MCF 10A (cell line): ENCODE measurements around the gene HELQ. TPM values are rescaled to one million over a fixed set of nuclear protein-coding genes. Genes with fewer than 3 reads are reported as not detected.
A peak's percentile ranks its signal among the peaks of the same experiment; 100 is the strongest.

ENCODE experiments used
- BruUV-seq: library from RNA; stranded (reverse); fragments of 400-500 nt; replicated peaks from 2 replicates; lab custom pipeline; 2021; lab: Mats Ljungman, UMichigan
- CTCF ChIA-PET: fragments of 300-600 bp; sonication (Branson Sonifier 250); formaldehyde crosslinking; extraction: SDS; loops from one replicate; lab custom pipeline; 2021; ENCODE audit warnings: antibody characterized with exemption, inconsistent platforms; lab: Yijun Ruan, JAX
- POLR2A ChIA-PET: fragments of 300-600, 350-650 bp; sonication (Branson Sonifier 250); formaldehyde crosslinking; extraction: SDS; loops from one replicate; lab custom pipeline; 2020; ENCODE audit warnings: antibody characterized with exemption, inconsistent platforms; lab: Yijun Ruan, JAX
- DNase-seq: peaks from one replicate; pipeline ENCODE4 v3.0.0-alpha.2; 2018; ENCODE audit not compliant: unreplicated experiment
- H3K27ac Mint-ChIP-seq: one replicate; pipeline ENCODE4 v1.8.0; 2022; ENCODE audit warnings: mild to moderate bottlenecking, low read depth, mixed read lengths; ENCODE audit not compliant: unreplicated experiment
- H3K27me3 Mint-ChIP-seq: one replicate; pipeline ENCODE4 v1.8.0; 2022; ENCODE audit warnings: mixed read lengths; ENCODE audit not compliant: insufficient read depth, unreplicated experiment
- H3K36me3 Mint-ChIP-seq: one replicate; pipeline ENCODE4 v1.8.0; 2022; ENCODE audit warnings: mild to moderate bottlenecking, moderate library complexity, mixed read lengths; ENCODE audit not compliant: insufficient read depth, unreplicated experiment
- H3K4me1 Mint-ChIP-seq: one replicate; pipeline ENCODE4 v1.8.0; 2022; ENCODE audit warnings: mixed read lengths; ENCODE audit not compliant: insufficient read depth, unreplicated experiment
- H3K4me3 Mint-ChIP-seq: one replicate; pipeline ENCODE4 v1.8.0; 2022; ENCODE audit warnings: mild to moderate bottlenecking, moderate library complexity, mixed read lengths; ENCODE audit not compliant: unreplicated experiment
- H3K9me3 Mint-ChIP-seq: one replicate; pipeline ENCODE4 v1.8.0; 2022; ENCODE audit warnings: mixed read lengths; ENCODE audit not compliant: unreplicated experiment
- intact Hi-C: fragments of 100-400 bp; cut with micrococcal nuclease; formaldehyde crosslinking; loops from 2 replicates; pipeline ENCODE4 v1.14.1; 2022
- total RNA-seq: library from RNA; stranded (reverse); gene quantifications from 2 replicates; pipeline ENCODE4 v1.2.3, GENCODE V29; 2022
- TF ChIP-seq, protein P1 (sequence below): fragments of 200-600 bp; IDR thresholded peaks from one replicate; pipeline ENCODE4 v1.8.0; 2022; ENCODE audit warnings: antibody characterized with exemption, mild to moderate bottlenecking; ENCODE audit not compliant: unreplicated experiment

Gene HELQ
- total RNA-seq, 1 experiment from 2014 or later = 12.8 TPM

- POLR2A ChIA-PET = interaction anchor here (0.8 to 1.5 kb wide), 4 partner anchors 18 to 91 kb away, joined by 3 to 4 read pairs (median 3); partner anchors contain the start of genes COQ2 and HELQ
- CTCF ChIA-PET = interaction anchor here (0.6 to 1.5 kb wide), 3 partner anchors 13 to 275 kb away, joined by 3 to 4 read pairs (median 3); no protein-coding TSS in a partner anchor
- H3K36me3 Mint-ChIP-seq = no peaks in the 10 kb centered on the region
Observed at GRCh38 chr4:83364312-83364711, 91.3 kb downstream of the HELQ start.

GRCh38 chr4:83362492-83363329, 92.9 kb downstream of the HELQ start:
- intact Hi-C loops = loop anchor here (1.0 kb wide), 2 partner anchors 93 to 278 kb away; partner anchors contain the start of gene HELQ
- Mint-ChIP-seq H3K4me1 (no peaks in the 10 kb centered on the region), H3K9me3 (no peaks in the 10 kb centered on the region), H3K36me3 (no peaks in the 10 kb centered on the region), H3K4me3 (no peak overlapping the region), H3K27me3 (no peaks in the 10 kb centered on the region), H3K27ac (no peak overlapping the region)
- peak; percentile 51 for DNase-seq
- TF ChIP-seq, protein P1, sequence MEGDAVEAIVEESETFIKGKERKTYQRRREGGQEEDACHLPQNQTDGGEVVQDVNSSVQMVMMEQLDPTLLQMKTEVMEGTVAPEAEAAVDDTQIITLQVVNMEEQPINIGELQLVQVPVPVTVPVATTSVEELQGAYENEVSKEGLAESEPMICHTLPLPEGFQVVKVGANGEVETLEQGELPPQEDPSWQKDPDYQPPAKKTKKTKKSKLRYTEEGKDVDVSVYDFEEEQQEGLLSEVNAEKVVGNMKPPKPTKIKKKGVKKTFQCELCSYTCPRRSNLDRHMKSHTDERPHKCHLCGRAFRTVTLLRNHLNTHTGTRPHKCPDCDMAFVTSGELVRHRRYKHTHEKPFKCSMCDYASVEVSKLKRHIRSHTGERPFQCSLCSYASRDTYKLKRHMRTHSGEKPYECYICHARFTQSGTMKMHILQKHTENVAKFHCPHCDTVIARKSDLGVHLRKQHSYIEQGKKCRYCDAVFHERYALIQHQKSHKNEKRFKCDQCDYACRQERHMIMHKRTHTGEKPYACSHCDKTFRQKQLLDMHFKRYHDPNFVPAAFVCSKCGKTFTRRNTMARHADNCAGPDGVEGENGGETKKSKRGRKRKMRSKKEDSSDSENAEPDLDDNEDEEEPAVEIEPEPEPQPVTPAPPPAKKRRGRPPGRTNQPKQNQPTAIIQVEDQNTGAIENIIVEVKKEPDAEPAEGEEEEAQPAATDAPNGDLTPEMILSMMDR = peak; percentile 35
- CTCF ChIA-PET = interaction anchor here (0.6 to 2.0 kb wide), 26 partner anchors 9 to 280 kb away, joined by 3 to 7 read pairs (median 3); no protein-coding TSS in a partner anchor
- POLR2A ChIA-PET = interaction anchor here (0.6 to 1.5 kb wide), 7 partner anchors 11 to 123 kb away, joined by 3 to 7 read pairs (median 4); partner anchors contain the start of genes HELQ, HPSE and MRPS18C
- BruUV-seq = no TSS peak

More at GRCh38 chr4:83364312-83364711, 91.3 kb downstream of the HELQ start:
- Mint-ChIP-seq H3K27me3 (no peaks in the 10 kb centered on the region), H3K9me3 (no peaks in the 10 kb centered on the region), H3K4me3 (no peak overlapping the region), H3K4me1 (no peaks in the 10 kb centered on the region), H3K27ac (no peak overlapping the region)
- intact Hi-C loops = no loop called here
- no peak for DNase-seq
- no TSS peak for BruUV-seq
- TF ChIP-seq, protein P1 = no peak

DNA sequence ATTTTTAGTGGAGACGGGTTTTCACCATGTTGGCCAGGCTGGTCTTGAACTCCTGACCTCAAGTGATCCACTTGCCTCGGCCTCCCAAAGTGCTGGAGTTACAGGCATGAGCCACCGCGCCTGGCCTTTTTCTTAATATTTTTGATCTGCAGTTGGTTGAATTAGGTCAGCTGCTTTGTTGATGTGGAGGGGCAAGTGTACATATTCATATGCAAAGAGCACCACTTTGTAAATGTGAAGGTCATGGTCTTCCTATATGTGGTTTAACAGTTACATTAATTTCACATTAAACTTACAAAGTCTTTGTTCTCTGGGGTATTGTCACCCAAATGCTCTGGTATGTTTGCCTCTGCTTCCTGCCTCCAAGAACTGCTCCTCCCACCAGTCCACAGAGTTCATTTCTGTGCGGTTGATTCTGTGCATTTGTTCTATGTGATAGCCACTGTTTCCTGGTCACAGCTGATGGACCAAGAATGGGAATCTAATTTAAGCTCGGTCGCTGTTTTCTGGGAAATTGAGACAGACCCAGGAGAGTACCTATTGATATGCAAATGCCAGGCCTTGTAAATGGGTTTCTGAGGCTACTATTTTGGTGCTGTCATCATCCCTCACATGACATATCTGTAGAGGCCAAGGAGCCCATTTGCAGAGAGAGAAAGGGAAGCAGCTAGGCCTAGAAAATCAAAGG, 94.1 kb downstream of the HELQ start:
- no peak overlapping the region for H3K4me3 Mint-ChIP-seq
- no peaks in the 10 kb centered on the region for H3K36me3 Mint-ChIP-seq
- H3K9me3 Mint-ChIP-seq = no peaks in the 10 kb centered on the region
- no peaks in the 10 kb centered on the region for H3K4me1 Mint-ChIP-seq
- no peak for DNase-seq
- H3K27me3 Mint-ChIP-seq = no peaks in the 10 kb centered on the region
- TF ChIP-seq, protein P1 = no peak
- ChIA-PET CTCF (interaction anchor here (0.6 to 2.0 kb wide), 20 partner anchors 8 to 281 kb away, joined by 3 to 7 read pairs (median 4); partner anchors contain the start of genes HELQ and MRPS18C), POLR2A (interaction anchor here (0.5 to 6.7 kb wide), 7 partner anchors 9 to 124 kb away, joined by 3 to 48 read pairs (median 5); partner anchors contain the start of genes HELQ, HPSE and MRPS18C)
- H3K27ac Mint-ChIP-seq = no peak overlapping the region
- BruUV-seq = no TSS peak
- intact Hi-C loops = loop anchor here (1.0 kb wide), 2 partner anchors 94 to 279 kb away; partner anchors contain the start of gene HELQ
